22Rv1 (cell line): ENCODE measurements around the gene GCGR.

ENCODE experiments used
- H3K27ac ChIP-seq: fragments of 450-650 bp; 2 replicates; pipeline ENCODE4 v1.5.1; 2017
- CTCF ChIP-seq: fragments of 450-650 bp; IDR thresholded peaks from 2 replicates; pipeline ENCODE4 v1.5.1; 2017; ENCODE audit warnings: mild to moderate bottlenecking
- ZFX ChIP-seq: fragments of 450-650 bp; IDR thresholded peaks from 2 replicates; pipeline ENCODE4 v1.6.1; 2017; ENCODE audit warnings: antibody characterized with exemption, borderline replicate concordance

GCGR gene

GRCh38 chr17:81841866-81842265 is 37.9 kb downstream of the GCGR start:
- H3K27ac ChIP-seq, result no peak overlapping the region
- TF ChIP-seq CTCF (no peak), ZFX (no peak)

GRCh38 chr17:81842378-81842724 is 38.4 kb downstream of the GCGR start:
- TF ChIP-seq CTCF (no peak), ZFX (no peak)
- H3K27ac ChIP-seq, result 0 out of 2 replicates have a peak overlapping the region, but pooled peaks have one; percentile 7

- TF ChIP-seq ZFX, result no peak
- no peak for TF ChIP-seq CTCF
- H3K27ac ChIP-seq, result 0 out of 2 replicates have a peak overlapping the region, but pooled peaks have one; percentile 7
Measured at GRCh38 chr17:81842725-81843504, 39.0 kb downstream of the GCGR start.

GRCh38 chr17:81843713-81844326 is 39.9 kb downstream of the GCGR start:
- no peak for TF ChIP-seq ZFX
- TF ChIP-seq CTCF, result no peak
- no peak overlapping the region for H3K27ac ChIP-seq

- no peak overlapping the region for H3K27ac ChIP-seq
- TF ChIP-seq ZFX (no peak), CTCF (no peak)
Measured at GRCh38 chr17:81844327-81844851, 40.4 kb downstream of the GCGR start.

- TF ChIP-seq ZFX, result no peak
- no peak for TF ChIP-seq CTCF
- H3K27ac ChIP-seq, result no peak overlapping the region
Measured at GRCh38 chr17:81844887-81845286, 40.9 kb downstream of the GCGR start.

GRCh38 chr17:81845361-81845760 is 41.4 kb downstream of the GCGR start:
- TF ChIP-seq ZFX (no peak), CTCF (no peak)
- H3K27ac ChIP-seq, result no peak overlapping the region
